Naive thymus-derived CD8-positive, alpha-beta T cell (primary cell): ENCODE results near the gene QKI. TPM values are rescaled to one million over a fixed set of nuclear protein-coding genes. Genes with fewer than 3 reads are reported as not detected.

Experiments
- ATAC-seq, 2 donors: fragments of 150-1000 bp; cut with Tn5 transposase in 1 of 2; sonication (Bioruptor Pico), chemical (Tn5 transposase) in 1 of 2; 1 replicate in 1 of 2; 2 replicates in 1 of 2; pipeline ENCODE4 v1.10.0; 2021; ENCODE audit warnings: mild to moderate bottlenecking in 2 of 2, moderate library complexity in 2 of 2
- POLR2A ChIA-PET: fragments of 350-600 bp; sonication (Branson Sonifier 250); formaldehyde crosslinking; loops from one replicate; lab custom pipeline; 2021; ENCODE audit warnings: antibody characterized with exemption; lab: Charles Lee
- DNase-seq, 10 donors: peaks; one replicate each; pipeline versions ENCODE4 v3.0.0 to v3.0.0-alpha.2; 2020 to 2022
- H3K27ac Mint-ChIP-seq, 10 donors: one replicate each; pipeline ENCODE4 v1.8.0; 2020 to 2022; ENCODE audit warnings: mild to moderate bottlenecking in 10 of 10, mixed read lengths in 10 of 10, moderate library complexity in 4 of 10, inconsistent platforms in 1 of 10
- H3K27me3 Mint-ChIP-seq, 5 donors: one replicate each; pipeline ENCODE4 v1.8.0; 2021 to 2022; ENCODE audit warnings: mixed read lengths in 5 of 5
- H3K36me3 Mint-ChIP-seq, 3 donors: one replicate each; pipeline ENCODE4 v1.8.0; 2020 to 2022; ENCODE audit warnings: mixed read lengths in 3 of 3, mild to moderate bottlenecking in 2 of 3, inconsistent platforms in 1 of 3
- H3K4me1 Mint-ChIP-seq, 4 donors: one replicate each; pipeline ENCODE4 v1.8.0; 2021 to 2022; ENCODE audit warnings: mixed read lengths in 4 of 4
- H3K4me3 Mint-ChIP-seq, 10 donors: one replicate each; pipeline ENCODE4 v1.8.0; 2020 to 2022; ENCODE audit warnings: mild to moderate bottlenecking in 10 of 10, mixed read lengths in 10 of 10, moderate library complexity in 6 of 10, inconsistent platforms in 1 of 10
- H3K9me3 Mint-ChIP-seq, 9 donors: one replicate each; pipeline ENCODE4 v1.8.0; 2020 to 2022; ENCODE audit warnings: mixed read lengths in 9 of 9, mild to moderate bottlenecking in 3 of 9, inconsistent platforms in 1 of 9, moderate library complexity in 1 of 9
- polyA plus RNA-seq, 3 donors: library from polyadenylated mRNA; unstranded; fragments of 300-500 nt; fragmentation: Illumina TruSeq; gene quantifications; one replicate each; pipeline ENCODE4 v1.2.3, GENCODE V29; 2021
- total RNA-seq, 8 experiments: library from RNA in 2 of 8; stranded (reverse) in 2 of 8; gene quantifications; one replicate each; pipeline ENCODE4 v1.2.3 and lab custom pipeline; 2021 to 2026

Gene QKI
- total and polyA plus RNA-seq, 5 experiments from 2014 or later, result 8.8 to 65.7 (median 36.0) TPM

GRCh38 chr6:163485388-163485851 is 70.9 kb downstream of the QKI start:
- Mint-ChIP-seq H3K4me3 (no peak overlapping the region), H3K27me3 (no peaks in the 10 kb centered on the region), H3K9me3 (peaks cover 0 to 2% (median 0%) of the 10 kb centered on the region in 9 donors), H3K4me1 (peaks cover 24 to 78% (median 56%) of the 10 kb centered on the region in 4 donors), H3K27ac (no peak overlapping the region), H3K36me3 (peaks cover 5 to 14% (median 11%) of the 10 kb centered on the region in 3 donors)
- ATAC-seq (no peak), DNase-seq (no peak)
- POLR2A ChIA-PET, result no interaction called here

GRCh38 chr6:163486821-163487220 is 72.3 kb downstream of the QKI start:
- Mint-ChIP-seq H3K36me3 (peaks cover 3 to 9% (median 5%) of the 10 kb centered on the region in 3 donors), H3K27me3 (no peaks in the 10 kb centered on the region), H3K4me1 (peaks cover 26 to 75% (median 61%) of the 10 kb centered on the region in 4 donors), H3K4me3 (no peak overlapping the region), H3K27ac (peak overlapping the region in 2 of 10 donors; percentile 7 to 15), H3K9me3 (peaks cover 0 to 2% (median 0%) of the 10 kb centered on the region in 9 donors)
- DNase-seq (no peak), ATAC-seq (no peak)
- POLR2A ChIA-PET, result no interaction called here

GRCh38 chr6:163487606-163488005 is 73.1 kb downstream of the QKI start:
- H3K27ac Mint-ChIP-seq, result peak overlapping the region in 2 of 10 donors; percentile 0 to 2

GRCh38 chr6:163489584-163489983 is 75.1 kb downstream of the QKI start:
- Mint-ChIP-seq H3K27ac (no peak overlapping the region), H3K4me1 (peaks cover 24 to 70% (median 59%) of the 10 kb centered on the region in 4 donors), H3K9me3 (peaks cover 0 to 2% (median 0%) of the 10 kb centered on the region in 9 donors), H3K36me3 (peaks cover 0 to 3% (median 0%) of the 10 kb centered on the region in 3 donors), H3K27me3 (no peaks in the 10 kb centered on the region), H3K4me3 (no peak overlapping the region)
- DNase-seq (no peak), ATAC-seq (no peak)
- POLR2A ChIA-PET, result no interaction called here

More at GRCh38 chr6:163487606-163488005, 73.1 kb downstream of the QKI start:
- no peak overlapping the region for H3K4me3 Mint-ChIP-seq
- peaks cover 26 to 75% (median 59%) of the 10 kb centered on the region in 4 donors for H3K4me1 Mint-ChIP-seq
- no peak for DNase-seq
- H3K36me3 Mint-ChIP-seq, result peaks cover 3 to 5% (median 4%) of the 10 kb centered on the region in 3 donors
- no peak for ATAC-seq
- H3K9me3 Mint-ChIP-seq, result peaks cover 0 to 2% (median 0%) of the 10 kb centered on the region in 9 donors
- POLR2A ChIA-PET, result no interaction called here
- H3K27me3 Mint-ChIP-seq, result no peaks in the 10 kb centered on the region

- ATAC-seq (peak; percentile 76 to 81), DNase-seq (peak in 8 of 10 donors; percentile 3 to 58 (median 26))
- POLR2A ChIA-PET, result no interaction called here
- Mint-ChIP-seq H3K4me1 (peaks cover 17 to 64% (median 52%) of the 10 kb centered on the region in 4 donors), H3K27ac (peak overlapping the region; percentile 26 to 87 (median 68)), H3K9me3 (no peaks in the 10 kb centered on the region), H3K4me3 (peak overlapping the region in 9 of 10 donors; percentile 14 to 73 (median 47)), H3K36me3 (peaks cover 0 to 3% (median 0%) of the 10 kb centered on the region in 3 donors), H3K27me3 (no peaks in the 10 kb centered on the region)
These were observed 76.5 kb downstream of the QKI start for GRCh38 chr6:163490826-163491577.

GRCh38 chr6:163491737-163492300 is 77.3 kb downstream of the QKI start:
- POLR2A ChIA-PET, result no interaction called here
- no peak for ATAC-seq
- H3K27me3 Mint-ChIP-seq, result no peaks in the 10 kb centered on the region
- no peak for DNase-seq
- H3K36me3 Mint-ChIP-seq, result peaks cover 0 to 3% (median 0%) of the 10 kb centered on the region in 3 donors
- peaks cover 19 to 66% (median 54%) of the 10 kb centered on the region in 4 donors for H3K4me1 Mint-ChIP-seq
- H3K27ac Mint-ChIP-seq, result peak overlapping the region in 1 of 10 donors; percentile 26
- H3K9me3 Mint-ChIP-seq, result no peaks in the 10 kb centered on the region
- H3K4me3 Mint-ChIP-seq, result no peak overlapping the region

GRCh38 chr6:163494279-163494727 is 79.8 kb downstream of the QKI start:
- peaks cover 8 to 43% (median 36%) of the 10 kb centered on the region in 4 donors for H3K4me1 Mint-ChIP-seq
- H3K9me3 Mint-ChIP-seq, result peaks cover 0 to 10% (median 0%) of the 10 kb centered on the region in 9 donors
- peaks cover 0 to 11% (median 3%) of the 10 kb centered on the region in 3 donors for H3K36me3 Mint-ChIP-seq
- no peak for DNase-seq
- H3K27me3 Mint-ChIP-seq, result no peaks in the 10 kb centered on the region
- H3K4me3 Mint-ChIP-seq, result peak overlapping the region in 1 of 10 donors; percentile 4
- H3K27ac Mint-ChIP-seq, result no peak overlapping the region
- POLR2A ChIA-PET, result no interaction called here
- ATAC-seq, result no peak

GRCh38 chr6:163496205-163496604 is 81.7 kb downstream of the QKI start:
- POLR2A ChIA-PET, result no interaction called here
- H3K27ac Mint-ChIP-seq, result peak overlapping the region in 1 of 10 donors; percentile 11
- H3K4me1 Mint-ChIP-seq, result peaks cover 6 to 30% (median 20%) of the 10 kb centered on the region in 4 donors
- no peak for ATAC-seq
- H3K27me3 Mint-ChIP-seq, result no peaks in the 10 kb centered on the region
- H3K36me3 Mint-ChIP-seq, result peaks cover 6 to 15% (median 6%) of the 10 kb centered on the region in 3 donors
- peaks cover 0 to 10% (median 0%) of the 10 kb centered on the region in 9 donors for H3K9me3 Mint-ChIP-seq
- no peak overlapping the region for H3K4me3 Mint-ChIP-seq
- DNase-seq, result no peak

- Mint-ChIP-seq H3K4me3 (no peak overlapping the region), H3K9me3 (peaks cover 0 to 29% (median 8%) of the 10 kb centered on the region in 9 donors), H3K27ac (no peak overlapping the region), H3K4me1 (peaks cover 11 to 36% (median 27%) of the 10 kb centered on the region in 4 donors), H3K36me3 (peaks cover 12 to 44% (median 18%) of the 10 kb centered on the region in 3 donors), H3K27me3 (no peaks in the 10 kb centered on the region)
- ATAC-seq, result no peak
- POLR2A ChIA-PET, result no interaction called here
- DNase-seq, result no peak
These were observed 85.6 kb downstream of the QKI start for GRCh38 chr6:163500105-163500504.

GRCh38 chr6:163501026-163501425 is 86.5 kb downstream of the QKI start:
- H3K9me3 Mint-ChIP-seq, result peaks cover 0 to 38% (median 12%) of the 10 kb centered on the region in 9 donors
- peaks cover 14 to 39% (median 27%) of the 10 kb centered on the region in 4 donors for H3K4me1 Mint-ChIP-seq
- H3K27me3 Mint-ChIP-seq, result no peaks in the 10 kb centered on the region
- H3K36me3 Mint-ChIP-seq, result peaks cover 19 to 53% (median 27%) of the 10 kb centered on the region in 3 donors
- DNase-seq, result no peak
- H3K4me3 Mint-ChIP-seq, result no peak overlapping the region
- ATAC-seq, result no peak
- H3K27ac Mint-ChIP-seq, result no peak overlapping the region
- POLR2A ChIA-PET, result no interaction called here

GRCh38 chr6:163501439-163501838 is 86.9 kb downstream of the QKI start:
- Mint-ChIP-seq H3K9me3 (peaks cover 0 to 41% (median 13%) of the 10 kb centered on the region in 9 donors), H3K36me3 (peaks cover 19 to 57% (median 30%) of the 10 kb centered on the region in 3 donors)

GRCh38 chr6:163504984-163505640 is 90.6 kb downstream of the QKI start:
- H3K4me3 Mint-ChIP-seq, result no peak overlapping the region
- DNase-seq, result no peak
- no peak overlapping the region for H3K27ac Mint-ChIP-seq
- H3K36me3 Mint-ChIP-seq, result peaks cover 24 to 61% (median 36%) of the 10 kb centered on the region in 3 donors
- no peaks in the 10 kb centered on the region for H3K27me3 Mint-ChIP-seq
- POLR2A ChIA-PET, result no interaction called here
- H3K4me1 Mint-ChIP-seq, result peaks cover 9 to 27% (median 18%) of the 10 kb centered on the region in 4 donors
- no peak for ATAC-seq
- H3K9me3 Mint-ChIP-seq, result peaks cover 0 to 52% (median 24%) of the 10 kb centered on the region in 9 donors

More at GRCh38 chr6:163501439-163501838, 86.9 kb downstream of the QKI start:
- no peak overlapping the region for H3K4me3 Mint-ChIP-seq
- ATAC-seq (no peak), DNase-seq (no peak)
- H3K4me1 Mint-ChIP-seq, result peaks cover 13 to 37% (median 23%) of the 10 kb centered on the region in 4 donors
- no peak overlapping the region for H3K27ac Mint-ChIP-seq
- POLR2A ChIA-PET, result no interaction called here
- no peaks in the 10 kb centered on the region for H3K27me3 Mint-ChIP-seq
